HepG2 (cell line): ENCODE results near the gene TBX15. TPM values are rescaled to one million over a fixed set of nuclear protein-coding genes. Genes with fewer than 3 reads are reported as not detected.

Experiments
- ATAC-seq: fragments of 200-7000 bp; cut with Tn5 transposase; 3 replicates; pipeline ENCODE4 v1.9.1; 2020; ENCODE audit warnings: mild to moderate bottlenecking, moderate library complexity
- BruUV-seq: library from RNA; stranded (reverse); fragments of 400-500 nt; replicated peaks from 2 replicates; lab custom pipeline; 2021; lab: Mats Ljungman, UMichigan
- CTCF ChIA-PET: fragments of 300-600 bp; formaldehyde crosslinking; extraction: SDS; loops from one replicate; lab custom pipeline; 2021; ENCODE audit warnings: low total read pairs, inconsistent platforms, low intra/inter-chr PET ratio; lab: Yijun Ruan, JAX
- POLR2A ChIA-PET: fragments of 350-600 bp; sonication (Branson Sonifier 250); formaldehyde crosslinking; loops from one replicate; lab custom pipeline; 2020; ENCODE audit warnings: antibody characterized with exemption, inconsistent platforms; lab: Yijun Ruan, JAX
- DNase-seq: peaks from one replicate; pipeline ENCODE4 v3.0.0-alpha.2; 2015; ENCODE audit warnings: low spot score
- FAIRE-seq: peaks from 3 replicates; lab custom pipeline; 2011; peaks lifted over from hg19 to GRCh38; lab: Jason Lieb, UNC
- H2AFZ ChIP-seq: one replicate; pipeline ENCODE4 v1.6.1; 2011; ENCODE audit warnings: low read length, inconsistent platforms
- H3K27ac ChIP-seq: fragments of 300-600 bp; 3 replicates; pipeline ENCODE4 v1.8.0; 2011; ENCODE audit warnings: mixed run types, mild to moderate bottlenecking, mixed read lengths, low read length, inconsistent platforms; ENCODE audit not compliant: insufficient read depth; ENCODE audit errors: extremely low read length
- H3K27me3 ChIP-seq, 2 experiments: fragments of 200-600 bp in 1 of 2; 2 replicates in 1 of 2; 3 replicates in 1 of 2; pipeline versions ENCODE4 v1.6.0 to v1.8.0; 2011; ENCODE audit warnings: low read length in 2 of 2, mild to moderate bottlenecking in 2 of 2, moderate library complexity in 2 of 2, inconsistent platforms in 1 of 2; ENCODE audit not compliant: insufficient read depth in 2 of 2, control insufficient read depth in 1 of 2
- H3K36me3 ChIP-seq, 2 experiments: fragments of 200-600 bp in 1 of 2; replicated peaks in 1 of 2; 2 replicates in 1 of 2; 3 replicates in 1 of 2; pipeline versions ENCODE4 v1.5.1 to v1.8.0; 2011; ENCODE audit warnings: low read length in 2 of 2, inconsistent platforms in 1 of 2; ENCODE audit not compliant: insufficient read depth in 2 of 2, control insufficient read depth in 1 of 2
- H3K4me1 ChIP-seq: 2 replicates; pipeline ENCODE4 v1.5.1; 2012; ENCODE audit warnings: low read length, inconsistent platforms; ENCODE audit not compliant: insufficient read depth
- H3K4me2 ChIP-seq: 2 replicates; pipeline ENCODE4 v1.6.0; 2011; ENCODE audit warnings: low read depth, low read length, inconsistent platforms
- H3K4me3 ChIP-seq, 3 experiments: fragments of 200-600 bp in 1 of 3; sonication (generic), shearing (Covaris generic) in 1 of 3; replicated peaks in 1 of 3; 2 replicates each; pipeline ENCODE4 v1.5.1; 2011 to 2016; ENCODE audit warnings: low read length in 3 of 3, inconsistent platforms in 2 of 3, low read depth in 2 of 3, mild to moderate bottlenecking in 2 of 3, control low read depth in 1 of 3, mixed read lengths in 1 of 3; ENCODE audit not compliant: insufficient read depth in 1 of 3
- H3K79me2 ChIP-seq: one replicate; pipeline ENCODE4 v1.6.1; 2011; ENCODE audit warnings: low read length, inconsistent platforms; ENCODE audit not compliant: insufficient read depth
- H3K9ac ChIP-seq: 2 replicates; pipeline ENCODE4 v1.6.0; 2011; ENCODE audit warnings: mild to moderate bottlenecking, low read depth, low read length, inconsistent platforms; ENCODE audit not compliant: insufficient read depth
- H3K9me3 ChIP-seq: 2 replicates; pipeline ENCODE4 v1.5.1; 2012; ENCODE audit warnings: mild to moderate bottlenecking, low read length
- H4K20me1 ChIP-seq: 2 replicates; pipeline ENCODE4 v1.6.0; 2011; ENCODE audit warnings: inconsistent platforms, mild to moderate bottlenecking, low read length, moderate library complexity; ENCODE audit not compliant: insufficient read depth
- CHD4 ChIP-seq: fragments of 200-600 bp; sonication (generic); IDR thresholded peaks from 2 replicates; pipeline ENCODE4 v1.7.0; 2017; ENCODE audit warnings: mild to moderate bottlenecking, low read length, borderline replicate concordance
- DDIT3 ChIP-seq: sonication (generic); formaldehyde crosslinking; IDR thresholded peaks from 2 replicates; pipeline ENCODE4 v1.4.0; 2020; ENCODE audit warnings: mild to moderate bottlenecking, missing genetic modification reagents
- HMGXB4 ChIP-seq, 2 experiments: sonication (generic) in 1 of 2; formaldehyde crosslinking in 1 of 2; IDR thresholded peaks; 2 replicates each; pipeline versions ENCODE4 v1.4.0 to v1.6.1; 2018 to 2020; ENCODE audit warnings: missing genetic modification reagents in 2 of 2, borderline replicate concordance in 1 of 2, low read depth in 1 of 2, mild to moderate bottlenecking in 1 of 2, missing biosample characterization in 1 of 2
- LBX2 ChIP-seq: sonication (generic); formaldehyde crosslinking; IDR thresholded peaks from 2 replicates; pipeline ENCODE4 v1.5.0; 2020; ENCODE audit warnings: missing genetic modification reagents, mild to moderate bottlenecking, borderline replicate concordance
- MAF1 ChIP-seq: sonication (generic); formaldehyde crosslinking; IDR thresholded peaks from 2 replicates; pipeline ENCODE4 v1.5.0; 2020; ENCODE audit warnings: missing genetic modification reagents, borderline replicate concordance
- MBNL3 ChIP-seq: fragments of 250-450 bp; sonication (Bioruptor Pico); conservative IDR thresholded peaks from 2 replicates; pipeline ENCODE4 v1.8.0; 2022; ENCODE audit warnings: mild to moderate bottlenecking, inconsistent platforms
- POLR2G ChIP-seq: fragments of 200-400 bp; formaldehyde crosslinking; IDR thresholded peaks from 2 replicates; pipeline ENCODE4 v1.6.1; 2018; ENCODE audit warnings: mild to moderate bottlenecking, low read depth, low read length, moderate library complexity
- RFX5 ChIP-seq: IDR thresholded peaks from 2 replicates; pipeline ENCODE4 v1.6.1; 2011; ENCODE audit warnings: low read depth, low read length, improper control_type of control experiment
- TIGD3 ChIP-seq: sonication (generic); formaldehyde crosslinking; IDR thresholded peaks from 2 replicates; pipeline ENCODE4 v1.5.1; 2020; ENCODE audit warnings: mild to moderate bottlenecking, missing genetic modification reagents, borderline replicate concordance
- ZNF12 ChIP-seq: sonication (generic); formaldehyde crosslinking; IDR thresholded peaks from 2 replicates; pipeline ENCODE4 v1.5.0; 2020; ENCODE audit warnings: missing genetic modification reagents
- ZNF263 ChIP-seq: sonication (generic); formaldehyde crosslinking; IDR thresholded peaks from 2 replicates; pipeline ENCODE4 v1.4.0; 2020; ENCODE audit warnings: missing genetic modification reagents
- ZNF331 ChIP-seq: sonication (generic); formaldehyde crosslinking; IDR thresholded peaks from 2 replicates; pipeline ENCODE4 v1.4.0; 2020; ENCODE audit warnings: missing genetic modification reagents
- ZNF737 ChIP-seq: sonication (generic); formaldehyde crosslinking; IDR thresholded peaks from 2 replicates; pipeline ENCODE4 v1.5.0; 2020; ENCODE audit warnings: missing genetic modification reagents, mild to moderate bottlenecking, borderline replicate concordance
- ZNF740 ChIP-seq: sonication (generic); formaldehyde crosslinking; IDR thresholded peaks from 2 replicates; pipeline ENCODE4 v1.4.0; 2020; ENCODE audit warnings: missing genetic modification reagents
- ZNF782 ChIP-seq: sonication (generic); formaldehyde crosslinking; IDR thresholded peaks from 2 replicates; pipeline ENCODE4 v1.4.0; 2020; ENCODE audit warnings: missing genetic modification reagents, mild to moderate bottlenecking, borderline replicate concordance
- ZNF839 ChIP-seq: sonication (generic); formaldehyde crosslinking; IDR thresholded peaks from 2 replicates; pipeline ENCODE4 v1.4.0; 2020; ENCODE audit warnings: missing genetic modification reagents, mild to moderate bottlenecking, borderline replicate concordance
- ZNF841 ChIP-seq: sonication (generic); formaldehyde crosslinking; IDR thresholded peaks from 2 replicates; pipeline ENCODE4 v1.8.1; 2023; ENCODE audit warnings: missing genetic modification reagents, borderline replicate concordance
- in situ Hi-C: cut with HindIII; loops from 2 replicates; pipeline ENCODE4 v1.10.0; 2017; ENCODE audit warnings: low pct_unique_long_range_greater_than_20kb; ENCODE audit not compliant: extremely low pct_ligation_motif_present
- intact Hi-C: fragments of 100-400 bp; cut with micrococcal nuclease; formaldehyde crosslinking; loops from one replicate; pipeline ENCODE4 v1.10.0; 2022; ENCODE audit not compliant: unreplicated experiment
- polyA plus RNA-seq, 8 experiments: library from polyadenylated mRNA; depleted of rRNA in 3 of 8; stranded (reverse) in 7 of 8; unstranded in 1 of 8; fragments of >200 nt; fragmentation: Illumina TruSeq in 4 of 8; extraction: Trizol in 4 of 8; gene quantifications; 2 replicates each; pipeline versions ENCODE4 v1.2.1 to v1.2.3, GENCODE V29; 2011 to 2016; ENCODE audit warnings: low read depth in 4 of 8, missing spikeins in 1 of 8, mixed read lengths in 1 of 8; ENCODE audit not compliant: insufficient read depth in 1 of 8
- total RNA-seq, 5 experiments: library from RNA; depleted of rRNA; stranded (reverse); fragments of >200 nt; fragmentation: Illumina TruSeq; extraction: Trizol; gene quantifications; 2 replicates each; pipeline ENCODE4 v1.2.3, GENCODE V29; 2016; ENCODE audit warnings: low read depth in 1 of 5

TBX15 gene
- total and polyA plus RNA-seq, 2 of the 13 experiments (the other 11 are each of a cell fraction or from before 2014, with no cell fraction given), result 0.42 to 1.9 TPM

- no peak for TF ChIP-seq TIGD3 (CRISPR knock-in tag)
- TF ChIP-seq POLR2G, result no peak
Measured at GRCh38 chr1:118927427-118928187, 60.5 kb downstream of the TBX15 start (continued).

GRCh38 chr1:118926261-118926660 lies 61.9 kb downstream of the TBX15 start:
- CTCF ChIA-PET, result no interaction called here

More at GRCh38 chr1:118926261-118926660, 61.9 kb downstream of the TBX15 start:
- Histone ChIP-seq H4K20me1 (no peaks in the 10 kb centered on the region), H3K4me3 (no peak overlapping the region), H3K36me3 (no peaks in the 10 kb centered on the region), H3K27ac (no peak overlapping the region), H2AFZ (no peak overlapping the region), H3K27me3 (no peaks in the 10 kb centered on the region), H3K79me2 (no peaks in the 10 kb centered on the region), H3K9ac (no peak overlapping the region), H3K4me2 (no peak overlapping the region), H3K4me1 (peaks cover 10% of the 10 kb centered on the region; the same call in 1 of the 2 replicates), H3K9me3 (no peaks in the 10 kb centered on the region)
- in situ Hi-C loops, result no loop called here
- intact Hi-C loops, result no loop called here
- no peak for TF ChIP-seq ZNF841 (CRISPR knock-in tag)
- no peak for TF ChIP-seq ZNF740 (CRISPR knock-in tag)
- TF ChIP-seq ZNF839 (CRISPR knock-in tag), result no peak
- TF ChIP-seq RFX5, result no peak
- no peak for TF ChIP-seq LBX2 (CRISPR knock-in tag)
- no peak for TF ChIP-seq ZNF12
- TF ChIP-seq ZNF782 (CRISPR knock-in tag), result no peak
- TF ChIP-seq ZNF263 (CRISPR knock-in tag), result no peak
- no peak for TF ChIP-seq MBNL3 (CRISPR knock-in tag)
- TF ChIP-seq MAF1 (CRISPR knock-in tag), result no peak
- TF ChIP-seq ZNF737 (CRISPR knock-in tag), result no peak
- TF ChIP-seq DDIT3, result no peak
- TF ChIP-seq ZNF331 (CRISPR knock-in tag), result no peak
- no peak for TF ChIP-seq HMGXB4 (CRISPR knock-in tag; IDR thresholded peaks at IDR 0.05; ENCODE audit: borderline replicate concordance in 1 of 2, low read depth in 1 of 2)
- no peak for TF ChIP-seq CHD4
- BruUV-seq, result no TSS peak
- ATAC-seq (no peak), DNase-seq (no peak), FAIRE-seq (no peak)
- POLR2A ChIA-PET, result no interaction called here
